ENCODE measurements around the gene TRNP1. TPM values are rescaled to one million over a fixed set of nuclear protein-coding genes. Genes with fewer than 3 reads are reported as not detected.
A peak's percentile ranks its signal among the peaks of the same experiment; 100 is the strongest.

TRNP1 gene
- total RNA-seq, 4 donors from 2014 or later: 33.6 to 50.3 (median 41.5) TPM

- intact Hi-C loops (cut with DNase I): no loop called here
- H3K27ac ChIP-seq (replicated peaks in 1 of 4): peak overlapping the region; percentile 93 to 97 (median 95)
- peaks cover 10 to 28% (median 24%) of the 10 kb centered on the region in 4 donors for H3K36me3 ChIP-seq
- DNase-seq (ENCODE audit: extremely low spot score): no peak
- H3K9me3 ChIP-seq: no peaks in the 10 kb centered on the region
- peak overlapping the region in 1 of 4 donors; percentile 6 for H3K4me3 ChIP-seq
- TF ChIP-seq CTCF (IDR thresholded peaks at IDR 0.05): no peak
- no peak for TF ChIP-seq POLR2A (IDR thresholded peaks at IDR 0.05; ENCODE audit: low read depth)
- peak in 1 of 2 donors; percentile 38 for TF ChIP-seq POLR2AphosphoS5 (IDR thresholded peaks at IDR 0.05)
- no peak for TF ChIP-seq EP300 (IDR thresholded peaks at IDR 0.05)
- WGBS: 84% methylated on average over 11 of the region's 48 CpGs
- H3K27me3 ChIP-seq: no peaks in the 10 kb centered on the region
- peaks cover 72 to 100% (median 98%) of the 10 kb centered on the region in 4 donors for H3K4me1 ChIP-seq
Measured at GRCh38 chr1:27005648-27006496, 12.4 kb downstream of the TRNP1 start.

GRCh38 chr1:27006683-27007082 is 13.2 kb downstream of the TRNP1 start:
- DNase-seq (ENCODE audit: extremely low spot score): no peak
- no peak overlapping the region for H3K4me3 ChIP-seq
- intact Hi-C loops (cut with DNase I): no loop called here
- no peaks in the 10 kb centered on the region for H3K9me3 ChIP-seq
- TF ChIP-seq CTCF (IDR thresholded peaks at IDR 0.05): no peak
- no peak for TF ChIP-seq POLR2A (IDR thresholded peaks at IDR 0.05; ENCODE audit: low read depth)
- TF ChIP-seq POLR2AphosphoS5 (IDR thresholded peaks at IDR 0.05): peak in 1 of 2 donors; percentile 14
- no peak for TF ChIP-seq EP300 (IDR thresholded peaks at IDR 0.05)
- H3K36me3 ChIP-seq: peaks cover 10 to 28% (median 24%) of the 10 kb centered on the region in 4 donors
- 66% methylated on average over 13 of the region's 13 CpGs for WGBS
- H3K27me3 ChIP-seq: no peaks in the 10 kb centered on the region
- H3K27ac ChIP-seq (replicated peaks in 1 of 4): peak overlapping the region; percentile 93 to 97 (median 95)
- peaks cover 67 to 94% (median 90%) of the 10 kb centered on the region in 4 donors for H3K4me1 ChIP-seq

- Histone ChIP-seq H3K4me3 (peak overlapping the region; percentile 72 to 88 (median 76)), H3K9me3 (no peaks in the 10 kb centered on the region), H3K27ac (replicated peaks in 1 of 4) (peak overlapping the region; percentile 93 to 97 (median 95)), H3K4me1 (peaks cover 64 to 85% (median 82%) of the 10 kb centered on the region in 4 donors), H3K36me3 (peaks cover 10 to 28% (median 24%) of the 10 kb centered on the region in 4 donors), H3K27me3 (no peaks in the 10 kb centered on the region)
- WGBS: 54% methylated on average over 6 of the region's 9 CpGs
- TF ChIP-seq CTCF (IDR thresholded peaks at IDR 0.05): no peak
- TF ChIP-seq EP300 (IDR thresholded peaks at IDR 0.05): no peak
- peak; percentile 76 to 88 for TF ChIP-seq POLR2AphosphoS5 (IDR thresholded peaks at IDR 0.05)
- DNase-seq (ENCODE audit: extremely low spot score): no peak
- intact Hi-C loops (cut with DNase I): no loop called here
Measured at GRCh38 chr1:27007909-27008582, 14.6 kb downstream of the TRNP1 start.

GRCh38 chr1:27009601-27010197 is 16.2 kb downstream of the TRNP1 start:
- intact Hi-C loops (cut with DNase I): no loop called here
- Histone ChIP-seq H3K4me1 (peaks cover 53 to 74% (median 72%) of the 10 kb centered on the region in 4 donors), H3K27me3 (no peaks in the 10 kb centered on the region), H3K9me3 (no peaks in the 10 kb centered on the region), H3K36me3 (peaks cover 10 to 21% (median 18%) of the 10 kb centered on the region in 4 donors), H3K27ac (replicated peaks in 1 of 4) (peak overlapping the region; percentile 93 to 97 (median 95)), H3K4me3 (peak overlapping the region; percentile 72 to 88 (median 76))
- TF ChIP-seq EP300 (IDR thresholded peaks at IDR 0.05) (no peak), CTCF (IDR thresholded peaks at IDR 0.05) (peak in 1 of 3 experiments; percentile 6), POLR2AphosphoS5 (IDR thresholded peaks at IDR 0.05) (peak in 1 of 2 donors; percentile 26), POLR2A (IDR thresholded peaks at IDR 0.05; ENCODE audit: low read depth) (no peak)
- WGBS: 41% methylated on average over 6 of the region's 6 CpGs
- DNase-seq (ENCODE audit: extremely low spot score): no peak
